Transverse colon (tissue), 3 donors: Measurements from ENCODE around the gene GIN1.

Source experiments
- EP300 ChIP-seq: sonication (generic); formaldehyde crosslinking; IDR thresholded peaks from one replicate; pipeline ENCODE4 v1.6.1; 2017; ENCODE audit warnings: antibody characterized with exemption, low read depth
- POLR2A ChIP-seq: fragments of 450-650 bp; IDR thresholded peaks from one replicate; pipeline ENCODE4 v1.6.1; 2016; ENCODE audit warnings: antibody characterized with exemption, mild to moderate bottlenecking, moderate library complexity
- TF ChIP-seq, protein P1 (sequence below), 5 experiments: fragments of 200-600 bp in 3 of 5; fragments of 450-650 bp in 2 of 5; sonication (generic) in 3 of 5; IDR thresholded peaks; 1 replicate in 2 of 5; 2 replicates in 3 of 5; pipeline ENCODE4 v1.5.1; 2016 to 2017; ENCODE audit warnings: antibody characterized with exemption in 5 of 5, inconsistent platforms in 3 of 5, mild to moderate bottlenecking in 2 of 5, moderate library complexity in 1 of 5

GRCh38 chr5:103036601-103037000 is 83.3 kb downstream of the GIN1 start:
- TF ChIP-seq, protein P1, sequence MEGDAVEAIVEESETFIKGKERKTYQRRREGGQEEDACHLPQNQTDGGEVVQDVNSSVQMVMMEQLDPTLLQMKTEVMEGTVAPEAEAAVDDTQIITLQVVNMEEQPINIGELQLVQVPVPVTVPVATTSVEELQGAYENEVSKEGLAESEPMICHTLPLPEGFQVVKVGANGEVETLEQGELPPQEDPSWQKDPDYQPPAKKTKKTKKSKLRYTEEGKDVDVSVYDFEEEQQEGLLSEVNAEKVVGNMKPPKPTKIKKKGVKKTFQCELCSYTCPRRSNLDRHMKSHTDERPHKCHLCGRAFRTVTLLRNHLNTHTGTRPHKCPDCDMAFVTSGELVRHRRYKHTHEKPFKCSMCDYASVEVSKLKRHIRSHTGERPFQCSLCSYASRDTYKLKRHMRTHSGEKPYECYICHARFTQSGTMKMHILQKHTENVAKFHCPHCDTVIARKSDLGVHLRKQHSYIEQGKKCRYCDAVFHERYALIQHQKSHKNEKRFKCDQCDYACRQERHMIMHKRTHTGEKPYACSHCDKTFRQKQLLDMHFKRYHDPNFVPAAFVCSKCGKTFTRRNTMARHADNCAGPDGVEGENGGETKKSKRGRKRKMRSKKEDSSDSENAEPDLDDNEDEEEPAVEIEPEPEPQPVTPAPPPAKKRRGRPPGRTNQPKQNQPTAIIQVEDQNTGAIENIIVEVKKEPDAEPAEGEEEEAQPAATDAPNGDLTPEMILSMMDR (IDR thresholded peaks at IDR 0.05): no peak
- no peak for TF ChIP-seq EP300
- TF ChIP-seq POLR2A: no peak
